A549 (cell line): ENCODE results near the gene ADAMTS16. TPM values are rescaled to one million over a fixed set of nuclear protein-coding genes. Genes with fewer than 3 reads are reported as not detected.

Experiments used
- ATAC-seq, 2 experiments: fragments of 200-7000 bp in 1 of 2; fragments of >200 bp in 1 of 2; cut with Nextera tagmentation in 1 of 2; cut with Tn5 transposase in 1 of 2; 3 replicates each; pipeline versions ENCODE4 v1.8.0 to v1.9.1; 2018 to 2020; ENCODE audit warnings: mild to moderate bottlenecking in 1 of 2, moderate library complexity in 1 of 2
- CTCF ChIA-PET: fragments of 300-600 bp; sonication (Branson Sonifier 250); formaldehyde crosslinking; extraction: SDS; loops from one replicate; lab custom pipeline; 2021; ENCODE audit warnings: antibody characterized with exemption, inconsistent platforms; lab: Yijun Ruan, JAX
- POLR2A ChIA-PET: fragments of 350-600 bp; formaldehyde crosslinking; extraction: SDS; loops from one replicate; lab custom pipeline; 2021; ENCODE audit warnings: antibody characterized with exemption, inconsistent platforms; lab: Yijun Ruan, JAX
- DNase-seq, 2 experiments: peaks; one replicate each; pipeline versions ENCODE4 v3.0.0 to v3.0.0-alpha.2; 2011 to 2016; ENCODE audit warnings: low read depth in 1 of 2, low spot score in 1 of 2
- FAIRE-seq: peaks from 2 replicates; lab custom pipeline; 2011; peaks lifted over from hg19 to GRCh38; lab: Jason Lieb, UNC
- H3K27ac ChIP-seq, 2 experiments: fragments of >200 bp; sonication (Bioruptor Twin); formaldehyde crosslinking; 3 replicates each; pipeline ENCODE4 v1.5.1; 2016 to 2017
- H3K4me1 ChIP-seq: fragments of >200 bp; sonication (Bioruptor Twin); formaldehyde crosslinking; 3 replicates; pipeline ENCODE4 v1.6.1; 2016
- H3K4me2 ChIP-seq: fragments of >200 bp; sonication (Bioruptor Twin); formaldehyde crosslinking; 3 replicates; pipeline ENCODE4 v1.6.1; 2016
- H3K4me3 ChIP-seq: fragments of >200 bp; sonication (Bioruptor Twin); formaldehyde crosslinking; 3 replicates; pipeline ENCODE4 v1.5.1; 2016
- H3K9me3 ChIP-seq: fragments of >200 bp; sonication (Bioruptor Twin); formaldehyde crosslinking; 3 replicates; pipeline ENCODE4 v1.6.1; 2016
- BHLHE40 ChIP-seq: IDR thresholded peaks from 2 replicates; pipeline ENCODE4 v1.6.1; 2012; ENCODE audit warnings: low read depth, low read length, inconsistent platforms
- CBX2 ChIP-seq: fragments of 200-600 bp; sonication (generic); IDR thresholded peaks from 2 replicates; pipeline ENCODE4 v1.6.1; 2016; ENCODE audit warnings: low read depth, mild to moderate bottlenecking, borderline replicate concordance
- CBX8 ChIP-seq: fragments of 200-600 bp; sonication (generic); IDR thresholded peaks from 2 replicates; pipeline ENCODE4 v1.6.1; 2016
- CHD2 ChIP-seq: fragments of 150-350 bp; IDR thresholded peaks from 2 replicates; pipeline ENCODE4 v1.6.1; 2014; ENCODE audit warnings: low read length; ENCODE audit not compliant: partially characterized antibody
- E2F6 ChIP-seq: IDR thresholded peaks from 2 replicates; pipeline ENCODE4 v1.6.1; 2012; ENCODE audit warnings: low read depth, borderline replicate concordance
- ELK1 ChIP-seq: fragments of 150-350 bp; IDR thresholded peaks from 2 replicates; pipeline ENCODE4 v1.6.1; 2014; ENCODE audit warnings: low read depth, mild to moderate bottlenecking, low read length
- GATA3 ChIP-seq: IDR thresholded peaks from 2 replicates; pipeline ENCODE4 v1.6.1; 2012; ENCODE audit warnings: borderline replicate concordance
- HEYL ChIP-seq: fragments of 250-450 bp; sonication (Bioruptor Pico); IDR thresholded peaks from 2 replicates; pipeline ENCODE4 v1.8.0; 2021; ENCODE audit warnings: mild to moderate bottlenecking, moderate library complexity
- HOXB13 ChIP-seq: fragments of 250-450 bp; sonication (Bioruptor Pico); IDR thresholded peaks from 2 replicates; pipeline ENCODE4 v1.5.0; 2020; ENCODE audit warnings: low read depth, mild to moderate bottlenecking, moderate library complexity
- HOXB5 ChIP-seq: fragments of 250-450 bp; sonication (Bioruptor Pico); IDR thresholded peaks from 2 replicates; pipeline ENCODE4 v1.5.0; 2020; ENCODE audit warnings: mild to moderate bottlenecking, moderate library complexity
- JUN ChIP-seq, 2 experiments: fragments of >200 bp; sonication (Bioruptor Twin); formaldehyde crosslinking; IDR thresholded peaks; 2 replicates in 1 of 2; 3 replicates in 1 of 2; pipeline ENCODE4 v1.6.1; 2016 to 2017
- KDM1A ChIP-seq: fragments of 200-600 bp; sonication (generic); IDR thresholded peaks from 2 replicates; pipeline ENCODE4 v1.6.1; 2016; ENCODE audit warnings: low read depth, mild to moderate bottlenecking
- KDM5A ChIP-seq: fragments of 200-600 bp; sonication (generic); IDR thresholded peaks from 2 replicates; pipeline ENCODE4 v1.6.1; 2016; ENCODE audit warnings: antibody characterized with exemption, mild to moderate bottlenecking
- MAZ ChIP-seq: fragments of 150-350 bp; IDR thresholded peaks from 2 replicates; pipeline ENCODE4 v1.6.1; 2014; ENCODE audit warnings: antibody characterized with exemption, low read depth, low read length, borderline replicate concordance
- MYC ChIP-seq: IDR thresholded peaks from 2 replicates; pipeline ENCODE4 v1.6.1; 2012; ENCODE audit warnings: mild to moderate bottlenecking, inconsistent platforms, low read length, improper control_type of control experiment, borderline replicate concordance
- NFE2L2 ChIP-seq: fragments of 150-350 bp; conservative IDR thresholded peaks from 2 replicates; pipeline ENCODE4 v1.6.1; 2014; ENCODE audit warnings: low read length
- NR3C1 ChIP-seq: fragments of >200 bp; sonication (Bioruptor Twin); formaldehyde crosslinking; IDR thresholded peaks from 3 replicates; pipeline ENCODE4 v1.6.1; 2017
- POLR2A ChIP-seq: IDR thresholded peaks from 2 replicates; pipeline ENCODE4 v1.6.1; 2012; ENCODE audit warnings: mild to moderate bottlenecking, low read length
- RFX5 ChIP-seq: fragments of 450-650 bp; IDR thresholded peaks from 2 replicates; pipeline ENCODE4 v1.7.1; 2014; ENCODE audit warnings: antibody characterized with exemption, mild to moderate bottlenecking, moderate library complexity
- TFCP2L1 ChIP-seq: fragments of 250-450 bp; sonication (Bioruptor Pico); IDR thresholded peaks from 2 replicates; pipeline ENCODE4 v1.5.0; 2021; ENCODE audit warnings: mild to moderate bottlenecking
- ZC3H11A ChIP-seq: fragments of 450-650 bp; IDR thresholded peaks from 2 replicates; pipeline ENCODE4 v1.6.1; 2014; ENCODE audit warnings: antibody characterized with exemption, mild to moderate bottlenecking
- ZSCAN20 ChIP-seq: fragments of 250-450 bp; sonication (Bioruptor Pico); IDR thresholded peaks from 2 replicates; pipeline ENCODE4 v1.8.0; 2022; ENCODE audit warnings: mild to moderate bottlenecking, moderate library complexity
- WGBS: methylation state at CpG from one replicate; pipeline ENCODE4 v1.1.6; 2017; ENCODE audit errors: missing lambda C conversion rate; 5-methylcytosine and 5-hydroxymethylcytosine counted together
- polyA plus RNA-seq, 4 experiments: library from polyadenylated mRNA; depleted of rRNA in 3 of 4; stranded (reverse); fragments of >200 nt; fragmentation: RNase III in 1 of 4; extraction: RNeasy Plus Mini Kit Qiagen cat#74134 plus additional on column Dnase treatment in 1 of 4; gene quantifications; 2 replicates in 3 of 4; 3 replicates in 1 of 4; pipeline ENCODE4 v1.2.3, GENCODE V29; 2011 to 2017

Gene ADAMTS16
- polyA plus RNA-seq, 2 of the 4 experiments (the other 2 are of a cell fraction), result 0.71 to 1.0 TPM

- TF ChIP-seq ELK1 (no peak), MYC (no peak), NR3C1 (no peak)
- TF ChIP-seq, all 56 proteins: peak for 0
Measured at GRCh38 chr5:5192681-5193080, 52.6 kb downstream of the ADAMTS16 start (continued).

- Histone ChIP-seq H3K4me1 (no peaks in the 10 kb centered on the region), H3K4me2 (no peak overlapping the region), H3K4me3 (no peak overlapping the region), H3K9me3 (no peaks in the 10 kb centered on the region), H3K27ac (no peak overlapping the region)
- TF ChIP-seq NFE2L2 (no peak), TFCP2L1 (CRISPR knock-in tag) (no peak), MAZ (no peak), KDM1A (no peak), GATA3 (no peak), E2F6 (no peak)
- no peak for FAIRE-seq
- WGBS, result 76% methylated on average over 4 of the region's 4 CpGs
- ChIA-PET CTCF (interaction anchor here (0.6 kb wide), 1 partner anchor 25 kb away, joined by 3 read pairs; no protein-coding TSS in a partner anchor), POLR2A (no interaction called here)
- no peak for DNase-seq
- no peak for ATAC-seq
Measured at GRCh38 chr5:5195128-5195918, 55.2 kb downstream of the ADAMTS16 start.

GRCh38 chr5:5198135-5198534 is 58.0 kb downstream of the ADAMTS16 start:
- CTCF ChIA-PET, result interaction anchor here (1.4 to 1.8 kb wide), 2 partner anchors 10 to 142 kb away, joined by 4 to 5 read pairs; no protein-coding TSS in a partner anchor

More at GRCh38 chr5:5198135-5198534, 58.0 kb downstream of the ADAMTS16 start:
- 52% methylated on average over 7 of the region's 7 CpGs for WGBS
- no peak overlapping the region for H3K4me3 ChIP-seq
- TF ChIP-seq HOXB13 (CRISPR knock-in tag) (no peak), ZC3H11A (no peak), RFX5 (no peak), CBX8 (no peak), HEYL (CRISPR knock-in tag) (no peak), JUN (IDR thresholded peaks at IDR 0.05) (no peak), HOXB5 (CRISPR knock-in tag) (no peak), E2F6 (no peak), BHLHE40 (no peak), CHD2 (no peak), ZSCAN20 (no peak), KDM5A (no peak), POLR2A (no peak), ELK1 (no peak), CBX2 (no peak)
- no peak overlapping the region for H3K4me2 ChIP-seq
- FAIRE-seq (no peak), DNase-seq (no peak), ATAC-seq (no peak)
- POLR2A ChIA-PET, result no interaction called here
- no peaks in the 10 kb centered on the region for H3K4me1 ChIP-seq
- no peaks in the 10 kb centered on the region for H3K9me3 ChIP-seq
- no peak overlapping the region for H3K27ac ChIP-seq
